OCI-LY3 (cell line): ENCODE results near the gene PHF23.

Experiments
- H2AFZ ChIP-seq: fragments of 200-600, 300-600 bp; shearing (Covaris generic); 2 replicates; pipeline ENCODE4 v1.6.0; 2014; ENCODE audit warnings: antibody characterized with exemption, low read depth, low read length
- H3K27ac ChIP-seq: fragments of 200-600, 300-600 bp; sonication (generic); 2 replicates; pipeline ENCODE4 v1.5.1; 2014; ENCODE audit warnings: mild to moderate bottlenecking, low read length, moderate library complexity, mixed read lengths
- H3K27me3 ChIP-seq: fragments of 200-600, 300-600 bp; sonication (generic); 2 replicates; pipeline ENCODE4 v1.6.1; 2014; ENCODE audit warnings: low read depth, low read length, mixed read lengths
- H3K36me3 ChIP-seq: fragments of 200-600, 300-600 bp; sonication (generic); replicated peaks from 2 replicates; pipeline ENCODE3; 2014; ENCODE audit warnings: low read depth, low read length, mixed read lengths
- H3K4me1 ChIP-seq: fragments of 300-600, 200-600 bp; sonication (generic); 2 replicates; pipeline ENCODE4 v1.6.1; 2014; ENCODE audit warnings: low read length, mixed read lengths
- H3K4me2 ChIP-seq: fragments of 200-600, 300-600 bp; sonication (generic); 2 replicates; pipeline ENCODE4 v1.6.1; 2014; ENCODE audit warnings: low read length, mixed read lengths
- H3K4me3 ChIP-seq: fragments of 300-600, 200-600 bp; sonication (generic); 2 replicates; pipeline ENCODE4 v1.5.1; 2014; ENCODE audit warnings: antibody characterized with exemption, mild to moderate bottlenecking, low read length, moderate library complexity
- H3K79me2 ChIP-seq: fragments of 300-600, 200-600 bp; shearing (Covaris generic); 2 replicates; pipeline ENCODE4 v1.6.1; 2014; ENCODE audit warnings: mild to moderate bottlenecking, low read length, mixed read lengths
- H3K9ac ChIP-seq: fragments of 300-600, 200-600 bp; shearing (Covaris generic); 2 replicates; pipeline ENCODE4 v1.6.0; 2014; ENCODE audit warnings: mild to moderate bottlenecking, low read length, moderate library complexity
- H3K9me3 ChIP-seq: fragments of 200-600, 300-600 bp; shearing (Covaris generic); 2 replicates; pipeline ENCODE4 v1.6.1; 2014; ENCODE audit warnings: low read length, mixed read lengths; ENCODE audit not compliant: insufficient read depth
- H4K20me1 ChIP-seq: fragments of 200-600, 300-600 bp; sonication (generic); 2 replicates; pipeline ENCODE4 v1.6.1; 2016; ENCODE audit warnings: low read length, mixed read lengths; ENCODE audit not compliant: insufficient read depth
- EZH2phosphoT487 ChIP-seq: fragments of 200-600 bp; shearing (Covaris generic); IDR thresholded peaks from 2 replicates; pipeline ENCODE4 v1.6.1; 2018; ENCODE audit warnings: antibody characterized with exemption, mixed run types, low read depth
- TF ChIP-seq, protein P1 (sequence below): fragments of 200-600, 300-600 bp; sonication (generic); IDR thresholded peaks from 2 replicates; pipeline ENCODE4 v1.5.1; 2014; ENCODE audit warnings: antibody characterized with exemption, low read length, low read depth

Gene PHF23

GRCh38 chr17:7240375-7240774 is 1.1 kb upstream of the PHF23 start:
- Histone ChIP-seq H3K9ac (peak overlapping the region; percentile 58), H3K4me2 (peak overlapping the region; percentile 96), H3K4me3 (peak overlapping the region; percentile 94), H4K20me1 (peaks cover 5% of the 10 kb centered on the region), H3K27ac (peak overlapping the region; percentile 86), H3K79me2 (peaks cover 48% of the 10 kb centered on the region), H3K4me1 (peaks cover 31% of the 10 kb centered on the region), H2AFZ (no peak overlapping the region), H3K9me3 (no peaks in the 10 kb centered on the region), H3K36me3 (peaks cover 13% of the 10 kb centered on the region), H3K27me3 (no peaks in the 10 kb centered on the region)
- TF ChIP-seq, protein P1, sequence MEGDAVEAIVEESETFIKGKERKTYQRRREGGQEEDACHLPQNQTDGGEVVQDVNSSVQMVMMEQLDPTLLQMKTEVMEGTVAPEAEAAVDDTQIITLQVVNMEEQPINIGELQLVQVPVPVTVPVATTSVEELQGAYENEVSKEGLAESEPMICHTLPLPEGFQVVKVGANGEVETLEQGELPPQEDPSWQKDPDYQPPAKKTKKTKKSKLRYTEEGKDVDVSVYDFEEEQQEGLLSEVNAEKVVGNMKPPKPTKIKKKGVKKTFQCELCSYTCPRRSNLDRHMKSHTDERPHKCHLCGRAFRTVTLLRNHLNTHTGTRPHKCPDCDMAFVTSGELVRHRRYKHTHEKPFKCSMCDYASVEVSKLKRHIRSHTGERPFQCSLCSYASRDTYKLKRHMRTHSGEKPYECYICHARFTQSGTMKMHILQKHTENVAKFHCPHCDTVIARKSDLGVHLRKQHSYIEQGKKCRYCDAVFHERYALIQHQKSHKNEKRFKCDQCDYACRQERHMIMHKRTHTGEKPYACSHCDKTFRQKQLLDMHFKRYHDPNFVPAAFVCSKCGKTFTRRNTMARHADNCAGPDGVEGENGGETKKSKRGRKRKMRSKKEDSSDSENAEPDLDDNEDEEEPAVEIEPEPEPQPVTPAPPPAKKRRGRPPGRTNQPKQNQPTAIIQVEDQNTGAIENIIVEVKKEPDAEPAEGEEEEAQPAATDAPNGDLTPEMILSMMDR: no peak
- no peak for TF ChIP-seq EZH2phosphoT487

GRCh38 chr17:7238420-7239090 is 702 bp downstream of the PHF23 start:
- H3K4me2 ChIP-seq: peak overlapping the region; percentile 65
- no peak overlapping the region for H2AFZ ChIP-seq
- H4K20me1 ChIP-seq: peaks cover 5% of the 10 kb centered on the region
- peak overlapping the region; percentile 100 for H3K4me3 ChIP-seq
- H3K36me3 ChIP-seq: peaks cover 14% of the 10 kb centered on the region
- peaks cover 31% of the 10 kb centered on the region for H3K4me1 ChIP-seq
- H3K9ac ChIP-seq: peak overlapping the region; percentile 100
- no peak for TF ChIP-seq EZH2phosphoT487
- TF ChIP-seq, protein P1: no peak
- peak overlapping the region; percentile 93 for H3K27ac ChIP-seq
- no peaks in the 10 kb centered on the region for H3K27me3 ChIP-seq
- peaks cover 55% of the 10 kb centered on the region for H3K79me2 ChIP-seq
- H3K9me3 ChIP-seq: no peaks in the 10 kb centered on the region

- Histone ChIP-seq H2AFZ (no peak overlapping the region), H3K4me2 (peak overlapping the region; percentile 77), H3K9ac (peak overlapping the region; percentile 100), H3K4me3 (peak overlapping the region; percentile 100), H3K4me1 (peaks cover 30% of the 10 kb centered on the region), H4K20me1 (peaks cover 5% of the 10 kb centered on the region), H3K27me3 (no peaks in the 10 kb centered on the region), H3K9me3 (no peaks in the 10 kb centered on the region), H3K36me3 (peaks cover 13% of the 10 kb centered on the region), H3K79me2 (peaks cover 61% of the 10 kb centered on the region), H3K27ac (peak overlapping the region; percentile 93)
- TF ChIP-seq EZH2phosphoT487: no peak
- TF ChIP-seq, protein P1: no peak
These were observed 1.4 kb downstream of the PHF23 start for GRCh38 chr17:7237761-7238419.

DNA sequence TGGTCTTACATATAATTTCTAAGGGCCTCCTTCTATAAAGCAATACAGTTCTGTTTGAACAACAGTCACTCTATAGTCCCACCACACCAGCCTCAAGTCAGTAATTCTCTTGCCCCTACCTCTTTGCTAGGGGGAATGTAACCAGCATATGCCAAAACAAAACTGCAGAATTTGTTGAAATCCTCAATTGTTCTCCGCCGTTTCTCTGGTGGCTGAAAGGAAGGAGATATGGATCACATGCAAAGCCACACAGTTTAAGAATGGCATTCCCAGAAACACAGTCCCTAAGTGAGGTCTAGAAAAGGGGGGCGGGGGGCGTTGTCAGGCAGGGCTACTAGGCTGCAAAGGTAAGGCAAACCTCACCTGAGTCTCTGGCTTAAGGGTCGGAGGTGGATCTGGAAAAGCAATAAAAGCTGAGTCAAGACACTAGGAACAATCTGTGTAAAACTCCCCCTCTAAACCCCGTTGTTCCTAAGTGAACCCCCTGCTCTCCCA is 1.9 kb downstream of the PHF23 start:
- Histone ChIP-seq H3K79me2 (peaks cover 67% of the 10 kb centered on the region), H3K4me1 (peaks cover 30% of the 10 kb centered on the region)

More for the DNA sequence above, 1.9 kb downstream of the PHF23 start:
- H2AFZ ChIP-seq: no peak overlapping the region
- peak overlapping the region; percentile 77 for H3K4me2 ChIP-seq
- peak overlapping the region; percentile 100 for H3K4me3 ChIP-seq
- H3K9me3 ChIP-seq: no peaks in the 10 kb centered on the region
- H3K27ac ChIP-seq: peak overlapping the region; percentile 93
- H4K20me1 ChIP-seq: peaks cover 7% of the 10 kb centered on the region
- TF ChIP-seq, protein P1: no peak
- no peak for TF ChIP-seq EZH2phosphoT487
- H3K36me3 ChIP-seq: peaks cover 13% of the 10 kb centered on the region
- peak overlapping the region; percentile 100; the same call in 1 of the 2 replicates for H3K9ac ChIP-seq
- H3K27me3 ChIP-seq: no peaks in the 10 kb centered on the region
